ENCODE measurements around the gene DEXI. TPM values are rescaled to one million over a fixed set of nuclear protein-coding genes. Genes with fewer than 3 reads are reported as not detected.

DEXI gene
- total RNA-seq, 2 donors from 2014 or later = 24.4 to 26.7 TPM

- ATAC-seq (replicated peaks in 1 of 2) (no peak), DNase-seq (no peak)
- Mint-ChIP-seq H3K27me3 (ENCODE audit: low read depth) (peaks cover 86% of the 10 kb centered on the region), H3K36me3 (ENCODE audit: insufficient read depth in 2 of 2) (peaks cover 2% of the 10 kb centered on the region in 2 donors), H3K4me3 (peak overlapping the region; percentile 3 to 73), H3K27ac (no peak overlapping the region), H3K9me3 (no peaks in the 10 kb centered on the region), H3K4me1 (ENCODE audit: low read depth) (peaks cover 65% of the 10 kb centered on the region)
These were observed 60.7 kb downstream of the DEXI start for GRCh38 chr16:10881479-10882030.

- H3K27me3 Mint-ChIP-seq (ENCODE audit: low read depth) = peaks cover 86% of the 10 kb centered on the region
- H3K4me1 Mint-ChIP-seq (ENCODE audit: low read depth) = peaks cover 65% of the 10 kb centered on the region
- H3K9me3 Mint-ChIP-seq = no peaks in the 10 kb centered on the region
- peaks cover 2% of the 10 kb centered on the region in 2 donors for H3K36me3 Mint-ChIP-seq (ENCODE audit: insufficient read depth in 2 of 2)
- peak overlapping the region; percentile 44 to 73 for H3K4me3 Mint-ChIP-seq
- no peak for DNase-seq
- ATAC-seq (replicated peaks in 1 of 2) = no peak
- H3K27ac Mint-ChIP-seq = peak overlapping the region; percentile 9
These were observed 61.4 kb downstream of the DEXI start for GRCh38 chr16:10880594-10881452.

- Mint-ChIP-seq H3K27ac (no peak overlapping the region), H3K4me3 (peak overlapping the region; percentile 86 to 93), H3K36me3 (ENCODE audit: insufficient read depth in 2 of 2) (peaks cover 2% of the 10 kb centered on the region in 2 donors), H3K9me3 (no peaks in the 10 kb centered on the region), H3K27me3 (ENCODE audit: low read depth) (peaks cover 89% of the 10 kb centered on the region), H3K4me1 (ENCODE audit: low read depth) (peaks cover 68% of the 10 kb centered on the region)
- ATAC-seq (replicated peaks in 1 of 2) = no peak
- no peak for DNase-seq
These were observed 62.3 kb downstream of the DEXI start for GRCh38 chr16:10879681-10880589.

Other genes with a start within 250 kb of the DEXI start
- under 1 TPM in 1 of 2 donors, not detected in 1; 0.23 TPM for gene TEKT5, start 247.5 kb downstream of the DEXI start, total RNA-seq
- gene NUBP1, start 198.6 kb downstream of the DEXI start, total RNA-seq = 10 to 100 TPM; 22.4 to 24.9 TPM
- under 1 TPM in 1 of 2 donors, not detected in 1; 0.60 TPM for gene TVP23A, start 123.7 kb downstream of the DEXI start, total RNA-seq
- 1 to 10 TPM; 3.1 to 7.2 TPM for gene CIITA, start 65.3 kb downstream of the DEXI start, total RNA-seq
- gene CLEC16A, start 2.1 kb upstream of the DEXI start, total RNA-seq = 10 to 100 TPM; 29.9 to 32.3 TPM

All from activated T-cell treated with anti-CD3 and anti-CD28 coated beads, Interleukin-2, amount 50 U/mL, for 72 hours (primary cell).